AG08396 (cell line): ENCODE data around the gene CACNA1A.

Experiments used
- DNase-seq: peaks from one replicate; pipeline ENCODE4 v3.0.0; 2012; ENCODE audit warnings: low spot score, mixed read lengths

The CACNA1A gene

DNA sequence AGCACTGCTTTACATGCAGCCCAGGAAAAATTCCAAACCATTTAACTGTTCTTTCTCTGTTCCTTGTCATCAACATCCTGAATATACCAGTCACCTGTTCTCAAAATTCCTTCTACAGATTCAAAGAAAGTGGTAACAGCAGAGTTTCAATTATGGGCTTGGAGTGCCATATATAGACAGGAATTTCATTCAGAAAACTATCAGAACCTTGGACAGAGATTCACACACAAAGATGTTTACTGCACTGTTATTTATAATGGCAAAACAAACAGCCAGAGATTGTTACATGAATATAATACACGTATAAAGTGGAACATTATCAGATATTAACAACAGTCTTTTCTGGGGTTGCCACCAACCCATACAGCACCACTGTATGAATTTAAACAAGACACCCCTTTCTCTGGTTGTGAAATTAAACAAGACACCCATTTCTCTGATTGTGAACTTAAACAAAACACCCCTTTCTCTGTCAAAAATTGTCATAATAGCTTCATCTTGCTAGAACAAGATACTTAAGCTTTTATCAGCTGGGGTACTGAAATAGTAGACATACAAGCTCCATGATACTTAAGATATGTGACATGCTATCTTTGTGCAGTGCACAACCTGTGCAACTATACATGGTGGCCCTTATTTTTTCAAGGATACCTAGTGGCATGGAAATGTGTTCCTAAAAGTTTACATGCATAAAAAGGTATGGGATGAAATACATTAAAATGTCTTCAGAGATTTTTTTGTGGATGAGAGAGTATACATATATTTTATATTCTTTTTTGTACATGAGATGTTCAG, 12.6 kb downstream of the CACNA1A start:
- DNase-seq: no peak

DNA sequence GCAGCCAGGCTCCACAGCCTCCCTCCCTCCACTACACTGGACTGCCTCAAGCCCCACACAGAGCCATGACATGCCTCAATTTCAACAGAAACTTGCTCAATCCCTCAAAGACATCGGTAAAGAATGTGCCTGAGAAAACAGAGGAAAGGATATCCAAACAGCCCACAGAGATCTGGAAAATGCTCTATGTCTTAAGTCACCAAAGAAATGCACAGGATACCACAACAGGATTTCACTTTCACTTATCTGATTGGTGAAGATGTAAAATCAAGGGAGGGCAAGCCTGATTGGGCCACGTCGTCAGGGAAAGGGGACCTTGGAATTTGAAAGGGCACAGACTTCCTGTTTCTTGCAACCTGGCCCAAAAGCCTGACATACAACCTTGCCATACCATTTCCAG, 14.2 kb downstream of the CACNA1A start:
- DNase-seq: peak; percentile 55

DNA sequence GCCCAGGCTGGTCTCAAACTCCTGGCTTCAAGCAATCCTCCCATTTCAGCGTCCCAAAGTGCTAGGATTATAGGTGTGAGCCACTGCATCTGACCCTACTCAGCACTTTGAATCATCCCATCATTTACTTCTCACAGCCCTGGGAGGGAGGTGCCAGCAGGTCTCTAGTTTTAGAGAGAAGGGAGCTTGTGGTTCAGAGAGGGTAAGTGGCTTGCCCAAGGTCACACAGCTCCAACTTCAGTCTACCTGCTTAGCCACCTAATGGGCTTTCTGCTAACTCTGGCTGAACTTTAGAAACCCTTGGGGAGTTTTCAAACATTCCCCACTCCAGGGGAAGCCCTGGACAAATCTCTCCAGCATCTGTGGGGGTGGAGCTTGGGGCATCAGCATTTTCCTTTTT, 18.3 kb downstream of the CACNA1A start:
- no peak for DNase-seq

DNA sequence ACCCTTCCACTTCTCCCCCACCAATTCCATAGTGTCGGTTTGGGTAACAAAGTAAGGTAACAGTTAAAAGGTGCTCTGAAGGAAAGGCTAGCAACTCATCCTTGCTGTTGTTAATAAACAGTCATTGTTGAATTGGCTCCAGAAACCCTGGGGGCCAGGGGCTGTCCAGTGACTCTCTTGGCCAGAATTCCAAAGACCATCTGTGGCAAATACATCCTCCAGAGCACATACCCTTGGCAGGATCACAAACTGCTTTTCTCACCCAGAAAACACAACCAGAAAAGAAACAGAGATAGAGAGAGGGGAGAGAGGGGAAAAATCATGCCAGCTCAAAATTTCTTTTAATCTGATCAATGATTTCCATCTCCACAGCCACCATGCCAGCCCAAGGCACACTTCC, 22.1 kb downstream of the CACNA1A start:
- DNase-seq: no peak

DNA sequence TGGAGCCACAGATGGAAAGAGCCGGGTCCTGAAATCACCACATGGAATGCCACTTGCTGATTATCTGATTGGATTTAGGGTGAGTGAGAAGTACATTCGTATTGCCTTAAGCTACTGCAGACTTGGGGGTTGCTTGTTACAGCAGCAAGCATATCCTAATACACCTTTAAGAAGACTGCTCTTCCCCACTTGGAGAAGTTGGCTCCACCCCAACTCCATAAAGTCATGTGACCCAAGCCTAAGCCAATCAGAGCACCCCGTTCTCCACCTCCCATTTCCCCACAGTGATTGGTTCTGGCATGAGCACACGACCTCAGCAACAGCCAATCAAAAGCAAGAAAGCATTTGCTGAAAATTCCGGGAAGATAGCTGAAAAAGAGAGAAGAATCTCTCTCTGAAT, 23.1 kb downstream of the CACNA1A start:
- no peak for DNase-seq

DNA sequence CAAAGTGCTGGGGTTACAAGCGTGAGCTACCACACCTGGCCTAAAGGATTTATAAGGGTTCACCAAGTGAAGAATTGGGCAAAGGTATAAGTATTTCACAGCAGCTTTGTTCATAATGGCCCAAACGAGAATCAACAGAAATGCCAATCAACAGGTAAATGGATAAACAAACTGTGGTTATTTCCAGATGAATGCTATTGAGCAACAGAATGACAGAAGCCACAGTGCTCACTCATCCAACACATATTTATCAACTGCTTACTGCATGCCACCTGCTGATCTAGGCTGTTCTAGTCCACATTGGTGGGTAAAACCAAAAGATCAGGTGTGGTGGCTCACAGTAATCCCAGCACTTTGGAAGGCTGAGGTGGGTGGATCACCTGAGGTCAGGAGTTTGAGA, 27.7 kb downstream of the CACNA1A start:
- DNase-seq: no peak

DNA sequence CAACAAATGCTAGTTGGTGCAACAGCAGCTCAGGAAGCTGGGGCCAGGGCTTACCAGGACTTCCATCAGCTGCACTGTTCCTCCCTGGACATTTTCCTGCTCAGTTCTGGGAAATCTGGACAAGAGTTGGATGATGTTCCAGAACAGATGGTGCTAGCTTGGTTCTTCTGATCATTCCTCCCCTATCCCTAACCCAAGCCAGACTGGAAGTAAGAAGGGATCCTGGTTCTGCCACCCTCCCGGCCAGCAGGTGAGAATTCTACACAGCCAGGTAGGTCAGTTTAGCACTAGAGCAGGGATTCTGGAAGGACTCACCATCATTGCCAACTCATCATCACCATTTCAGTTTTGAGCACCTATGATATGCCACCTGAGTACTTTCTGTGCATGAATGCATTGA, 30.2 kb downstream of the CACNA1A start:
- no peak for DNase-seq

DNA sequence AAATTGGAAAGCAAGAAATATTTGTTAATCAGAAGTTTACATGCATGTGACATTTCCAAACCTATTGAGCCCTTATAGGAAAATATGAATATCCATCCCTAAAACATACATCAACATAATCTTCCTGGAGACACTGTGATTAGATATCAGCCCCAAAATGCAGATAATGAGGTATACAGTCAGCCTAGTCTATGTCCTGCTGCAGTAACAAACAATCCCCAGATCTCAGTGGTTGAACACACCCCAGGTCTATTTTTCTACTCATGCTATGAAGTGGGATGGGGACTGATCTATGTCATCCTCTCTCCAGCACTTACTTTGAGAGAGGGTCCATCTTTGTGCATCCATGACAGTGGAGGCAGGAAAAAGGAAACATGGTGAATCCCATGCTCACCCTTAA, 31.2 kb downstream of the CACNA1A start:
- no peak for DNase-seq

DNA sequence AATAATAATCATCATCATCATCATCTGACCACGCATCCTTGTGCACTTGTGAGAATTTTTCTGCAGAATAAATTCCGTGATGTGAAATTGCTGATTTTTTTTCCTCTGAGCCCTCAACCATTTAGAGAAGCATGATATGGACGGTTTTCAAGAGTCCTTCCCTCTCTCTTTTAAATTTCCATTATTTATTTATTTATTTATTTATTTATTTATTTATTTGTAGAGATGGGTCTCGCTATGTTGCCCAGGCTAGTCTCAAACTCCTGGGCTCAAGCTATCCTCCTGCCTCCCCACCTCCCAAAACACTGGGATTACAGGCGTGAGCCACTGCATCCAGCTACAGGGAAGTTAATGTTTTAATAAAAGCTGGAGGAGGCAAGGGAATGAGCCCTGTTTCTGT, 39.6 kb downstream of the CACNA1A start:
- DNase-seq: no peak

DNA sequence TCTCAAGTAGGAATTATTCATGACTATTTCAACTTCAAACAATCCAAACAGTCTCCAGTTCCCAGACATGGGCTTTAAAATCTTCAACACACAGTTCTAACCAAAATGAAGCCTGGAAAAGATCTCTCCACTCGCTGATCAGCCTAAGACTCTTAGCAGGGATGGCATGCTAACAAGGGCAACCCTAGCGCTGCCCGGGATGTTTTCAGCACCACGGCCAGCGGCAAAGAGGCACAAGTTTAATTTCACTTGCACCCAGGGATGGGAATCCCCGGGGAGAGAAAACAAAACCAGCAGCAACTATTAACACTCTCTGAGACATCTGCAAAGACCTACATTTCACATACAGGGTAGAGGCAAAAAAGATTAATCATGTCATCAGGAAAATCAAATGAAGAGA, 43.0 kb downstream of the CACNA1A start:
- DNase-seq: peak; percentile 38

DNA sequence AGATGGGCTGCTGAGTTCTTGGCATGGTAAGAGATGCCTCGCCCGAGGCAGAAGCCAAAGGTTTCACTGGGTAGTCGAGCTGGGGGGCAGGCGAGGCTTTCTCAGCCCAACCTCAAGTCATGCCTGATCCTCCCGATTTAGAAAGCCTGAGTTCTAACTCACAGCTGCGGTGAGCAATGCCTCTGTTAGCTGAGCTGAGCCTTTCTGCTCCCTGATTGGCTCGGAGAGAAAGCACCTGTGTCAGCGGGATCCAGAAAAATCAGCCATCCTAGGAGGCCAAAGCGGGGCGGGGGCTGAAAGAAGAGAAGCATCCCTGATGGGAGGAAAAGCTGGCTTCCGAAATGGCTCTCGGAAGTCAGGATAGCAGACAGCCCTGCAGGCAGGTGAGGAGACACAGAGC, 44.7 kb downstream of the CACNA1A start:
- DNase-seq: no peak

DNA sequence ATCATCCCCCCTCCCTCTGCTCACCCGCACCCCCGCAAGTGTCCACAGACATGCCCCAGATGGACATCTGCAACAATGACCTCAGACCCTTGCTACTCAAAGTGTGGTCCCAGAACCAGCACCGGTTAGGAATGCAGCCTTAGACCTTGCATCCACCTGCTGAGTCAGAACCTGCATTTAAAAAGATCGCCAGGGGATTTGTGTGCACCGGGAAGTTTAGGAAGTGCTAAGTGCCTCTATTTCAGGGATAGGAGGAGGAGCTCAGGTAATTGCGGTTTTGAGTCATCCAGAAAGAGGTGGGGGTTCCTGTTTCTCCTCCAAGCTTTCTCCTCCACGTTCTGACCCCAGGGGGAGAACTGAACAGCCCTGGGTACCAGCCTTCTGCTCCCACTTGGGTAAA, 46.2 kb downstream of the CACNA1A start:
- DNase-seq: no peak

DNA sequence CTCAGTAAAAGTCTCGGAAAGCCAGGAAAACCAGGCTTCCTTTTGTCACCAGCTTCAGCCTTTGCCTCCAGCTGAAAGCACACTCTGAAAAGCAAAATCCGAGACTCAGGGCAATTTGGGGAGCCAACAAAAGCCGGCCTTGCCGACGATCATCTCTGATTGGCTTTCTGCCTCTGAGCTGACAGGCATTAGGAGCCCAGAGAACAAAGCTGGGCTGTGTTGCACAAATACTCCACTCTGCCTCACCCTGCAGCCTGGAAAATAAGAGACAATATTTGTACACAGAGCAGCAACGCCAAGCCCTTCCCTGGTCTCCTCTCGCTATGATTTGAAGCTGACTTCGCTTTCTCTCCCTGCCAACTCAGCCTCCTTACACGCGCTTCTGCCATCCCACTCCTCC, 46.9 kb downstream of the CACNA1A start:
- DNase-seq: no peak

DNA sequence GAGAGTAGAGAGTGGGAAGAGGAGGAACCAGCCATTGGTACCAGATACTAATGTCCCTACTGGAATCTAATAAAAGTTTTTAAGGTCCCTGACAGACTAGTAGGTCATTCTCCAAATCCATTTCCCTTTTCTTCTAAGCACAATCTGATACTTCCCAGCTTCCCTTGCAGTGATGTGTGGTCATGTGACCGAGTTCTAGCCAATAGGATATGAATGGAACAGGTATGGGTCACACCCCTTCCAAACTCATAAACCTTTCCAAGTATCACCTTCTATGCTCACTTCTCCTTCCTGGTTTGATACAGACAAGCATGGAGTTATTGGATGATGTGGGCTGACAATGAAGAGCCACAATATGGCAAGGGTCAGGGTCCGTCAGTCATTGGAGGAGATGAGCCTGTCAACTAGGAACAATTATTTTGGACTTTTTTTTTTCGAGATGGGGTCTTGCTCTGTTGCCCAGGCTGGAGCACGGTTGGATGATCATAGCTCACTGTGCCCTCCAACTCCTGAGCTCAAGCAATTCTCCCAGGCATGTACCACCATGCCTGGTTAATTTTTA, 54.8 kb downstream of the CACNA1A start:
- no peak for DNase-seq

DNA sequence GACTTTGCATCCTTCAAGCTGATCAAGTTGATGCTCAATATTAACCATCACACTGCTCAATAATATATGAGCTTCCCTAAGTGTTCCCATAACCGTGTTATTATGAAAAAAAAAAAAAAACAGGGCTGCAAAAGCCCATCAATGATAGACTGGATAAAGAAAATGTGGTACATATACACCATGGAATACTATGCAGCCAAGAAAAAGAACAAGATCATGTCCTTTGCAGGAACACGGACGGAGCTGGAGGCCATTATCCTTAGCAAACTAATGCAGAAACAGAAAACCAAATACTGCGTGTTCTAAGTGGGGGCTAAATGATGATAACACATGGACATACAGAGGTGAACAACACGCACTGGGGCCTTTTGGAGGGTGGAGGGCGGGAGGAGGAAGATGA, 58.3 kb downstream of the CACNA1A start:
- no peak for DNase-seq

DNA sequence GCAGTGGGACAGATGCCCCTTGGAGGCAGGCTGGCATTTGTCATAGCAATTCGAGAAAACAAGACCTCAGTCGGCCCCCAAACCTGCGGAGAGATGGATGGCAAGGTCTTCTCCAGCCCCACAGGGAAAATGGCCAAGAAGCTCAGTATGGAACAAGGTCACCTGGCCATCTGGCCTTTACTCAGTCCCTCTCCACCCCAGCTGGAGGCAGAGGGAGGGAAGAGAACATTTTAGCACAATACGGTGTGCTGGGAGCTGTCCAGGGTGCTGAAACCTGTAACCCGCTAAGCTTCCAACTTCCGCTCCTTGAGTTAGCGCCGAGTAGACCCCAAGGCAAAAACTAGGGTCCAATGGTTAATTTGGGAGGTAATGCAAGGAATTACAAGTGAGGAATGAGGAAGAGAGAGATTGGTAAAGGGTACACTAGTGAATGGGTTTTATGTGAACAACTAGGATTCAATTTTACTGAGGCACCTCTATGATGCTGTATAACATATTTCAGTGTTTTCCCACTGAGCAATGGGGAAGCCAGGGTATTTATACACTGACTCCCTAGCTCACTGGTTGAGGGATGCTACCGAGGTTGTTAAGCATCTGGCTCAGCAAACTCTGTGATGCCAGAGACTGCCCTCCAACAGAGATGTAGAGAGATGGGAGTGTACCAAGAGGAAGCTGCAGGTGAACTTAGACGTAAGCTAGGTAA, 64.3 kb downstream of the CACNA1A start:
- DNase-seq: peak; percentile 58

DNA sequence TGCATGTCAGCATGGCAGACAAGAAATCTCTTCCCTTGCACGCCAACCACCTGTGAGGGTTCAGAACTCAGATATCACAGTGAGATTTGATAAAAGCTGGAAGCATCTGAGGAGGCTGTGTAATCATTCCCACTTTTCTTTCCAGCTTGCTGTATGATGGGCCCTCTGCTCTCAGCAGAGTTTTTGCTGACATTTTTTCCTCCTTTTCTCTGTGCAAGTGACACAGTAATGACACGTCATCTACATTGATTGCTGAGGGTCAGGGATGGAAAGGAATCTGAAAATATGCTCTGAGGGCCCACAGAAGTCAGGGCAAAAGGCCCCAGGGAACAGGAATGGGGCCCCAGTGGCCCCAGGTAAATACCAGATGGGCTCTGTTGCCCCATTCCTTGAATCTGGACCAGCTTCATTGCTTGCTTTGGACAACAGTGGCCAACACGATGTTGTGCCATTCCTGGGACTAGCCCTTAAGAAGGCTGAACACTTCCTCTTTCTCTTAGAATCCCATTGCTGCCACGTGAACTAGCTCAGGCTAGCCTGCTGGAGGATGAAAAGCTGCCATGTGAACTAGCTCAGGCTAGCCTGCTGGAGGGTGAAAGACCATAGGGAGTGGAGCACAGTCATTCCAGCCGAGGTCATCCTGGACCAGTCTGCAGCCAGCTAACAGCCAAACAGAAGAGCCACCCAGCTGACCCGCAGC, 68.2 kb downstream of the CACNA1A start:
- DNase-seq: no peak

DNA sequence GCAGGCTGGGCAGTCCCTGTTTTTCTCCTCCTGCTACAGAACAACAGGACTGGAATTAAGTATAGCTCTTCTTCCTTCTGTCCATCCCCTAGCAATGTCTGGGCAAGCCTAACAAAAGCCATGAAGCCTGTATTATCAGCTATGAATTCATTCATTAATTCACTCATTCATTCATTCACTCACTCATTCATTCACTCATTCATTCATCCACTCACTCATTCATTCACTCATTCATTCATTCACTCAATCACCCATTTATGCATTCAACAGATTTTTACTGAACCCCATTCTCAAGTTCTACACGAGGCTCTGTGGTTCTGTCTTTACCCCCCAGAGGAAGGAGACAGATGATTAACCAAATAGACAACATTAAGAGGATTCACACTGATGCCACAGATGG, 69.9 kb downstream of the CACNA1A start:
- no peak for DNase-seq

DNA sequence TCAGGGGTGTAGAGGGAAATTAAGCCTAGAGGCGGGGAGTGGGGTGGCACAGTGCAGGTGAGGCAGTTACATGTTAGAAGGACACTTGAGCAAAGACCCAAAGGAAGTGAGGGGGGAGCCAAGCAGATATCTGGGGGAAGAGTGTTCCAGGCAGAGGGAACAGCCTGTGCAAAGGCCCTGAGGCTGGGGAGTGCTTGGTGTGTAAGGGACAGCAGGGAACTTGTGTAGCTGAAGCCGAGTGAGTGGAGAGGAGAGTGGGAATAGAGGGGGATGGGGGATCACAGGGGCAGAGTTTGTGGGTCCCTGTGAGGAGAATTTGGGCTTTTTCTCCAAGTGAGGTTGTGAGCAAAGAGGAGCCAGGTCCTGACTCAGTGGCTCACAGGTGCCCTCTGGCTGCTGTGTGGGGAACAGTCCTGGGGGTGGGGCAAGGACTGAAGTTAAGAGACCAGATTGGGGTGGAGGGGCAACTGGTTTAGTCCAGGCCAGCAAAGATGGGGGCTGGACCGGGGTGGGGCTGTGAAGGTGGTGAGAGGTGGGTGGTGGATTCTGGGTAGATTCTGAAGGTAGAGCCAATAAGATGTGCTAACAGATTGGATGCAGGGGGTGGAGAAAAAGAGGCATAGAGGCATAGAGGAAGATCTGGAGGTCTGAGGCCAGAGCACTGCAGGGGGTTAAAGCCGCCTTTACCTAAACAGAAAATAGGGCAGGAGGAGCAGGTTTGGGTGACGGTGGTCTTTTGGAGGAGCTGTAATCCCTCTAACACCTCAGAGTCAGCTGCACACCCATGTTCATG, 75.3 kb downstream of the CACNA1A start:
- DNase-seq: peak; percentile 51

DNA sequence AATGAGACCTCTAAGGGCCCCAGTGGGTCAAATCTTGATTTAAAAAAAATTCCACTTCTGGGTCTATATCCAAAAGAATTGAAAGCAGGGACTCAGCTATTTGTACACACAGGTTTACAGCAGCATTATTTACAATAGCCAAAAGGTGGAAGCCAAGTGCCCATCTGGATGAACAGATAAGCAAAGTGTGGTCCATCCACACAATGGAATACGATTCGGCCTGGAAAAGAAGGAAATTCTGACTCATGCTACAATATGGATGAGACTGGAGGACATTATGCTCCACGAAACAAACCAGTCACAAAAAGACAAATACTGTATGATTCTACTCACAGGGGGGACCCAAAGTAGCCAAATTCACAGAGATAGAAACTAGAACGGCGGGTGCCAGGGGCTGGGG, 76.7 kb downstream of the CACNA1A start:
- DNase-seq: no peak

DNA sequence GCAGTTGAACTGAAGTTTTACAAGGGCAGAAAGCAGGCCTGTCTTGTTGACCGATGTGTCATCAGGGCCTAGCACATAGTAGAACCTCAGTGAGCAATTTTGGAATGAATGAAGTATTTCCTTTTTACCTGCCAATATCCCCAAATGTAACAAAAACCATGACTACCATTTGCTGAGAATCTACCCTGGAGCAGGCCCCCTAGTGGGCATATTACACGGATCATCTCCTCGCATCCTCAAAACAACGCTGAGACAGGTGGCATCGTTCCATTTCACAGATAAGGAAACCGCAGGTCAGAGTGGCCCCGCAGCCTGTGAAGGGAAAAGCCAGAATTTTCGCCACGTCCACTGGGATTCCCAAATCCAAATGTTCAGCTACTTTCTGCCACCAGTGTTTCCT, 77.9 kb downstream of the CACNA1A start:
- DNase-seq: peak; percentile 9
